ENCODE measurements around the gene COX6A2.

DNA sequence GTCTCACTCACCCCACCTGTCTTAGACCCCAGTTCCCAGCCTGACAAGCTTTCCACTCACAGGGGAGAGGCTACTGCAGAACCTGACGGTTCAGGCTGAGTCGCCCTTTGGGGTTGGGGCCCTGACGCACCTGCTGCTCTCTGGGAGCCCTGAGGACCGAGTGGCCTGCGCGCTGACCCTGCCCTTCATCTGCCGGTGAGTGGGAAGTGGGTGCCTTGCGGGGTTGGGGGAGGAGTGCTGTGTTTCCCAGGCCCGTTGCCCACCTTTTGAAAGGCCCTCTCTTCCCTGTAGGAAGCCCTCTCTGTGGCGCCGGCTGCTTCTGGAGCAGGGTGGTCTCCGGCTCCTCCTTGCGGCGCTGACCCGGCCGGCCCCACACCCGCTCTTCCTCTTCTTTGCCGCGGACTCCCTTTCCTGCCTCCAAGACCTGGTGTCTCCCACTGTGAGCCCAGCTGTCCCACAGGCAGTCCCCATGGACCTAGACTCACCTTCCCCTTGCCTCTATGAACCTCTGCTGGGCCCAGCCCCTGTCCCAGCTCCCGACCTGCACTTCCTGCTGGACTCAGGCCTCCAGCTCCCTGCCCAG is 37.7 kb upstream of the COX6A2 start:
- TF ChIP-seq POLR2AphosphoS5 (IDR thresholded peaks at IDR 0.05; ENCODE audit: low read depth, low read length) (no peak), REST (IDR thresholded peaks at IDR 0.05; ENCODE audit: insufficient read depth in 1 of 2, low read depth in 2 of 2, low read length in 1 of 2) (no peak), SIN3A (IDR thresholded peaks at IDR 0.05; ENCODE audit: borderline replicate concordance, insufficient read depth, low read depth, low read length) (no peak), TCF7L2 (IDR thresholded peaks at IDR 0.05; ENCODE audit: low read depth, low read length) (no peak)
- TF ChIP-seq, protein P1, sequence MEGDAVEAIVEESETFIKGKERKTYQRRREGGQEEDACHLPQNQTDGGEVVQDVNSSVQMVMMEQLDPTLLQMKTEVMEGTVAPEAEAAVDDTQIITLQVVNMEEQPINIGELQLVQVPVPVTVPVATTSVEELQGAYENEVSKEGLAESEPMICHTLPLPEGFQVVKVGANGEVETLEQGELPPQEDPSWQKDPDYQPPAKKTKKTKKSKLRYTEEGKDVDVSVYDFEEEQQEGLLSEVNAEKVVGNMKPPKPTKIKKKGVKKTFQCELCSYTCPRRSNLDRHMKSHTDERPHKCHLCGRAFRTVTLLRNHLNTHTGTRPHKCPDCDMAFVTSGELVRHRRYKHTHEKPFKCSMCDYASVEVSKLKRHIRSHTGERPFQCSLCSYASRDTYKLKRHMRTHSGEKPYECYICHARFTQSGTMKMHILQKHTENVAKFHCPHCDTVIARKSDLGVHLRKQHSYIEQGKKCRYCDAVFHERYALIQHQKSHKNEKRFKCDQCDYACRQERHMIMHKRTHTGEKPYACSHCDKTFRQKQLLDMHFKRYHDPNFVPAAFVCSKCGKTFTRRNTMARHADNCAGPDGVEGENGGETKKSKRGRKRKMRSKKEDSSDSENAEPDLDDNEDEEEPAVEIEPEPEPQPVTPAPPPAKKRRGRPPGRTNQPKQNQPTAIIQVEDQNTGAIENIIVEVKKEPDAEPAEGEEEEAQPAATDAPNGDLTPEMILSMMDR (IDR thresholded peaks at IDR 0.05): no peak
